Fibroblast of lung (primary cell): ENCODE results near the gene TBCK. TPM values are rescaled to one million over a fixed set of nuclear protein-coding genes. Genes with fewer than 3 reads are reported as not detected.

Experiments
- DNase-seq, 2 donors: peaks; one replicate each; pipeline versions ENCODE4 v3.0.0 to v3.0.0-alpha.2; 2010; ENCODE audit warnings: low read depth in 2 of 2
- H2AFZ ChIP-seq: 2 replicates; pipeline ENCODE4 v1.5.1; 2012; ENCODE audit warnings: low read length, control low read depth, inconsistent platforms
- H3K27ac ChIP-seq: 2 replicates; pipeline ENCODE4 v1.5.1; 2011; ENCODE audit warnings: low read length, control low read depth; ENCODE audit not compliant: insufficient read depth
- H3K27me3 ChIP-seq: 2 replicates; pipeline ENCODE4 v1.5.1; 2011; ENCODE audit warnings: mild to moderate bottlenecking, low read length; ENCODE audit not compliant: control insufficient read depth, insufficient read depth
- H3K36me3 ChIP-seq: 2 replicates; pipeline ENCODE4 v1.5.1; 2011; ENCODE audit warnings: low read length; ENCODE audit not compliant: control insufficient read depth, insufficient read depth
- H3K4me1 ChIP-seq: 2 replicates; pipeline ENCODE4 v1.5.1; 2011; ENCODE audit warnings: low read length; ENCODE audit not compliant: control insufficient read depth, insufficient read depth; ENCODE audit errors: extremely low read depth
- H3K4me2 ChIP-seq: 2 replicates; pipeline ENCODE4 v1.5.1; 2011; ENCODE audit warnings: low read length, control low read depth; ENCODE audit not compliant: insufficient read depth; ENCODE audit errors: extremely low read depth
- H3K4me3 ChIP-seq, 4 experiments: fragments of 200-600 bp in 1 of 4; sonication (generic) in 1 of 4; replicated peaks in 1 of 4; 2 replicates each; pipeline ENCODE4 v1.5.1; 2011 to 2016; ENCODE audit warnings: low read length in 4 of 4, low read depth in 3 of 4, mild to moderate bottlenecking in 3 of 4, control low read depth in 2 of 4, inconsistent platforms in 1 of 4, mixed read lengths in 1 of 4; ENCODE audit not compliant: insufficient read depth in 1 of 4; ENCODE audit errors: control extremely low read depth in 1 of 4
- H3K79me2 ChIP-seq: 2 replicates; pipeline ENCODE4 v1.5.1; 2012; ENCODE audit warnings: mild to moderate bottlenecking, low read length, inconsistent platforms; ENCODE audit not compliant: control insufficient read depth, insufficient read depth
- H3K9ac ChIP-seq: 2 replicates; pipeline ENCODE4 v1.5.1; 2011; ENCODE audit warnings: mild to moderate bottlenecking, low read length, control low read depth; ENCODE audit not compliant: insufficient read depth
- H3K9me3 ChIP-seq: 2 replicates; pipeline ENCODE4 v1.5.1; 2012; ENCODE audit warnings: low read depth, low read length; ENCODE audit not compliant: control insufficient read depth, insufficient read depth
- H4K20me1 ChIP-seq: 2 replicates; pipeline ENCODE4 v1.5.1; 2011; ENCODE audit warnings: low read length; ENCODE audit not compliant: control insufficient read depth, insufficient read depth; ENCODE audit errors: extremely low read depth
- CTCF ChIP-seq, 2 donors: IDR thresholded peaks in 1 of 2; conservative IDR thresholded peaks in 1 of 2; 1 replicate in 1 of 2; 2 replicates in 1 of 2; pipeline ENCODE4 v1.5.1; 2011 to 2012; ENCODE audit warnings: low read length in 2 of 2, control low read depth in 1 of 2, inconsistent platforms in 1 of 2, low read depth in 1 of 2, mild to moderate bottlenecking in 1 of 2
- EZH2 ChIP-seq: IDR thresholded peaks from 2 replicates; pipeline ENCODE4 v1.5.1; 2012; ENCODE audit warnings: low read length, control low read depth, mild to moderate bottlenecking; ENCODE audit errors: missing control alignments
- polyA plus RNA-seq, 2 donors: library from polyadenylated mRNA; depleted of rRNA in 1 of 2; stranded (reverse) in 1 of 2; unstranded in 1 of 2; fragments of >200 nt; gene quantifications; 2 replicates each; pipeline ENCODE4 v1.2.1, GENCODE V29; 2011 to 2012; ENCODE audit warnings: missing spikeins in 1 of 2
- total RNA-seq: library from RNA; depleted of rRNA; stranded (reverse); fragments of >200 nt; gene quantifications from 2 replicates; pipeline ENCODE4 v1.2.1, GENCODE V29; 2014

Gene TBCK
- total and polyA plus RNA-seq, 2 donors (not counting 1 experiment from before 2014, with no cell fraction given) = 29.0 to 69.9 TPM

- TF ChIP-seq CTCF (conservative IDR thresholded peaks at IDR 0.05 in 1 of 2, IDR thresholded peaks at IDR 0.05 in 1 of 2; ENCODE audit: low read depth in 1 of 2, low read length in 2 of 2) (no peak), EZH2 (no peak)
- no peak for DNase-seq
- H2AFZ ChIP-seq = no peak overlapping the region
- no peaks in the 10 kb centered on the region for H3K9me3 ChIP-seq
- H3K36me3 ChIP-seq = no peaks in the 10 kb centered on the region
- H3K27ac ChIP-seq = no peak overlapping the region
- H3K4me2 ChIP-seq = no peak overlapping the region
- H3K27me3 ChIP-seq = no peaks in the 10 kb centered on the region
- H3K4me1 ChIP-seq = no peaks in the 10 kb centered on the region
- no peak overlapping the region for H3K4me3 ChIP-seq
- no peak overlapping the region for H3K9ac ChIP-seq
- no peaks in the 10 kb centered on the region for H4K20me1 ChIP-seq
- no peaks in the 10 kb centered on the region for H3K79me2 ChIP-seq
Measured at GRCh38 chr4:106038908-106039307, 277.1 kb downstream of the TBCK start.

- no peaks in the 10 kb centered on the region for H4K20me1 ChIP-seq
- no peaks in the 10 kb centered on the region for H3K36me3 ChIP-seq
- no peak overlapping the region for H3K4me2 ChIP-seq
- H3K9me3 ChIP-seq = no peaks in the 10 kb centered on the region
- H2AFZ ChIP-seq = no peak overlapping the region
- no peaks in the 10 kb centered on the region for H3K79me2 ChIP-seq
- no peak overlapping the region for H3K4me3 ChIP-seq
- no peak for DNase-seq
- no peak overlapping the region for H3K9ac ChIP-seq
- peaks cover 3% of the 10 kb centered on the region for H3K4me1 ChIP-seq
- H3K27me3 ChIP-seq = no peaks in the 10 kb centered on the region
- no peak for TF ChIP-seq CTCF (conservative IDR thresholded peaks at IDR 0.05 in 1 of 2, IDR thresholded peaks at IDR 0.05 in 1 of 2; ENCODE audit: low read depth in 1 of 2, low read length in 2 of 2)
- no peak for TF ChIP-seq EZH2
- no peak overlapping the region for H3K27ac ChIP-seq
Measured at GRCh38 chr4:106038012-106038411, 278.0 kb downstream of the TBCK start.

- H3K27me3 ChIP-seq = no peaks in the 10 kb centered on the region
- no peaks in the 10 kb centered on the region for H3K36me3 ChIP-seq
- no peak for DNase-seq
- no peak overlapping the region for H3K9ac ChIP-seq
- H4K20me1 ChIP-seq = no peaks in the 10 kb centered on the region
- H3K9me3 ChIP-seq = no peaks in the 10 kb centered on the region
- TF ChIP-seq EZH2 (no peak), CTCF (conservative IDR thresholded peaks at IDR 0.05 in 1 of 2, IDR thresholded peaks at IDR 0.05 in 1 of 2; ENCODE audit: low read depth in 1 of 2, low read length in 2 of 2) (no peak)
- no peaks in the 10 kb centered on the region for H3K79me2 ChIP-seq
- H3K27ac ChIP-seq = no peak overlapping the region
- no peak overlapping the region for H3K4me2 ChIP-seq
- no peak overlapping the region for H2AFZ ChIP-seq
- peaks cover 3% of the 10 kb centered on the region for H3K4me1 ChIP-seq
- H3K4me3 ChIP-seq = no peak overlapping the region
Measured at GRCh38 chr4:106036848-106037247, 279.2 kb downstream of the TBCK start.
